Liver (tissue), 9 donors: ENCODE results near the gene FAM151A. TPM values are rescaled to one million over a fixed set of nuclear protein-coding genes. Genes with fewer than 3 reads are reported as not detected.

Experiments
- DNase-seq: peaks from one replicate; pipeline ENCODE4 v3.0.0-alpha.2; 2017; ENCODE audit warnings: low spot score
- H3K27ac ChIP-seq, 2 donors: one replicate each; pipeline ENCODE4 v1.7.0; 2013; ENCODE audit warnings: inconsistent platforms in 2 of 2, low read length in 2 of 2, control low read depth in 1 of 2, low read depth in 1 of 2, mild to moderate bottlenecking in 1 of 2
- H3K27me3 ChIP-seq, 4 donors: one replicate each; pipeline versions ENCODE4 v1.6.1 to v1.7.0; 2013; ENCODE audit warnings: low read length in 3 of 4, inconsistent platforms in 1 of 4, mild to moderate bottlenecking in 1 of 4, moderate library complexity in 1 of 4; ENCODE audit not compliant: control insufficient read depth in 4 of 4, insufficient read depth in 4 of 4
- H3K36me3 ChIP-seq, 4 donors: one replicate each; pipeline versions ENCODE4 v1.6.1 to v1.7.0; 2013; ENCODE audit warnings: low read length in 3 of 4, mild to moderate bottlenecking in 3 of 4, low read depth in 1 of 4, moderate library complexity in 1 of 4; ENCODE audit not compliant: control insufficient read depth in 4 of 4, insufficient read depth in 3 of 4
- H3K4me1 ChIP-seq, 4 donors: one replicate each; pipeline versions ENCODE4 v1.6.1 to v1.7.0; 2013; ENCODE audit warnings: low read length in 3 of 4, mild to moderate bottlenecking in 3 of 4, moderate library complexity in 1 of 4; ENCODE audit not compliant: control insufficient read depth in 4 of 4, insufficient read depth in 4 of 4
- H3K4me3 ChIP-seq, 3 donors: one replicate each; pipeline versions ENCODE4 v1.6.1 to v1.7.0; 2013; ENCODE audit warnings: low read length in 3 of 3, control low read depth in 1 of 3, low read depth in 1 of 3, mild to moderate bottlenecking in 1 of 3
- H3K9ac ChIP-seq, 2 donors: one replicate each; pipeline ENCODE4 v1.7.0; 2013; ENCODE audit warnings: low read length in 2 of 2, mild to moderate bottlenecking in 2 of 2, moderate library complexity in 2 of 2, control low read depth in 1 of 2, low read depth in 1 of 2
- H3K9me3 ChIP-seq, 4 donors: one replicate each; pipeline versions ENCODE4 v1.6.1 to v1.7.0; 2013; ENCODE audit warnings: low read length in 3 of 4; ENCODE audit not compliant: control insufficient read depth in 4 of 4
- FOXA1 ChIP-seq: IDR thresholded peaks from 2 replicates; pipeline ENCODE4 v1.6.1; 2016; ENCODE audit warnings: antibody characterized with exemption
- FOXA2 ChIP-seq: IDR thresholded peaks from 2 replicates; pipeline ENCODE4 v1.6.1; 2016; ENCODE audit warnings: antibody characterized with exemption
- GABPA ChIP-seq, 2 donors: IDR thresholded peaks in 1 of 2; conservative IDR thresholded peaks in 1 of 2; 2 replicates each; pipeline ENCODE4 v1.6.1; 2016; ENCODE audit warnings: antibody characterized with exemption in 2 of 2, mild to moderate bottlenecking in 1 of 2, moderate library complexity in 1 of 2
- HNF4A ChIP-seq, 2 donors: conservative IDR thresholded peaks; 2 replicates each; pipeline ENCODE4 v1.6.1; 2016; ENCODE audit warnings: antibody characterized with exemption in 2 of 2, mild to moderate bottlenecking in 2 of 2
- SP1 ChIP-seq: IDR thresholded peaks from 2 replicates; pipeline ENCODE4 v1.6.1; 2018; ENCODE audit warnings: antibody characterized with exemption, mild to moderate bottlenecking
- YY1 ChIP-seq: IDR thresholded peaks from 2 replicates; pipeline ENCODE4 v1.6.1; 2016; ENCODE audit warnings: antibody characterized with exemption, mild to moderate bottlenecking
- WGBS: extraction: QIAGEN DNeasy Blood & Tissue Kit; methylation state at CpG from one replicate; pipeline ENCODE4 v1.1.7; 2013; 5-methylcytosine and 5-hydroxymethylcytosine counted together
- polyA plus RNA-seq, 2 donors: library from polyadenylated mRNA; stranded (reverse) in 1 of 2; unstranded in 1 of 2; fragments of 200-250 nt in 1 of 2; fragments of >200 nt in 1 of 2; fragmentation: Nextera tagmentation in 1 of 2; extraction: Ambion mirVana in 1 of 2; gene quantifications; one replicate each; pipeline versions ENCODE4 v1.2.1 to v1.2.3, GENCODE V29; 2013 to 2015
- total RNA-seq, 2 donors: library from RNA; depleted of rRNA; stranded (reverse); fragments of >200 nt; gene quantifications; one replicate each; pipeline ENCODE4 v1.2.3, GENCODE V29; 2014
- TF ChIP-seq, protein P1 (sequence below): IDR thresholded peaks from 2 replicates; pipeline ENCODE4 v1.6.1; 2016; ENCODE audit warnings: antibody characterized with exemption, mild to moderate bottlenecking
- TF ChIP-seq, protein P2 (sequence below): IDR thresholded peaks from 2 replicates; pipeline ENCODE4 v1.6.1; 2016; ENCODE audit warnings: antibody characterized with exemption
- TF ChIP-seq, protein P3 (sequence below): IDR thresholded peaks from 2 replicates; pipeline ENCODE4 v1.6.1; 2016; ENCODE audit warnings: antibody characterized with exemption
- TF ChIP-seq, protein P4 (sequence below): fragments of 150-350 bp; IDR thresholded peaks from 2 replicates; pipeline ENCODE4 v1.5.1; 2017; ENCODE audit warnings: improper control_type of control experiment, low read depth, low read length; ENCODE audit not compliant: missing input control
- donor health status: healthy.
- donor health status: healthy.
- donor health status: healthy.
- donor health status: healthy.
- donor health status: healthy.

The FAM151A gene
- total and polyA plus RNA-seq, 4 donors: 1.5 to 25.1 (median 4.7) TPM

DNA sequence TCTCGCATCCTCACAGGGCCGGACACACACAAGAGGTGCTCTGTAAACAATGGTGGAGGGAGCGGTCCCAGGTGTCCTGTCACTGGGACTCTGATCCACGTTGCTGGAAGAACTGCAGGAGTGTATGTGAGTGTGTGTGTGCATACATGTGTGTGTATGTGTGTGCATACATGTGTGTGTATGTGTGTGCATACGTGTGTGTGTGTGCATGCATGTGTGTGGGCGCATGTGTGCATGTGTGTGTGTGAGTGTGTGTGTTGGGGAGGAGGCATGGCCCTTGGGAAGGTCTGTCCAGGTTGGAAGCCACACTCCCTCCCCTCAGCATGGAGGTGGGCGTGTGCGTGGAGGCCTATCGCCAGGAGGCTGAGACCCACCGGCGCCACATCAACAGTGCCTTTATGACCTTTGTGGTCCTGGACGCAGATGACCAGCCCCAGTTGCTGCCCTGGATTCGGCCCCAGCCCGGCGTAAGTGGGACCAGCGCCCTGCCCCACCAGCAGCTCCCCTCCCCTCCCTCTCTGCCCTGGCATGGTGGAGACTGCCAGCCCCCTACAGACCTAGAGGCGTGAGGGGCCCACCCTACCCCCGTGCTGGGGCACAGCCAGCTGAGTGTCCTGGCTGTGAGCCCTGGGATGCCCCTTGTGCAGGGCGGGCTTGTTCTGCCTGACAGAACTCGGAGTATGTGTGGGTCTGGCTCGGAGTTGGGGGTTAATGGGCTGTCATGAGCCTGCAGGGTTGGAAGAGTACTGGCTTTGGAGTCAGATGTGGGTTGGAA lies 22.2 kb downstream of the FAM151A start (continued):
- TF ChIP-seq, protein P1, sequence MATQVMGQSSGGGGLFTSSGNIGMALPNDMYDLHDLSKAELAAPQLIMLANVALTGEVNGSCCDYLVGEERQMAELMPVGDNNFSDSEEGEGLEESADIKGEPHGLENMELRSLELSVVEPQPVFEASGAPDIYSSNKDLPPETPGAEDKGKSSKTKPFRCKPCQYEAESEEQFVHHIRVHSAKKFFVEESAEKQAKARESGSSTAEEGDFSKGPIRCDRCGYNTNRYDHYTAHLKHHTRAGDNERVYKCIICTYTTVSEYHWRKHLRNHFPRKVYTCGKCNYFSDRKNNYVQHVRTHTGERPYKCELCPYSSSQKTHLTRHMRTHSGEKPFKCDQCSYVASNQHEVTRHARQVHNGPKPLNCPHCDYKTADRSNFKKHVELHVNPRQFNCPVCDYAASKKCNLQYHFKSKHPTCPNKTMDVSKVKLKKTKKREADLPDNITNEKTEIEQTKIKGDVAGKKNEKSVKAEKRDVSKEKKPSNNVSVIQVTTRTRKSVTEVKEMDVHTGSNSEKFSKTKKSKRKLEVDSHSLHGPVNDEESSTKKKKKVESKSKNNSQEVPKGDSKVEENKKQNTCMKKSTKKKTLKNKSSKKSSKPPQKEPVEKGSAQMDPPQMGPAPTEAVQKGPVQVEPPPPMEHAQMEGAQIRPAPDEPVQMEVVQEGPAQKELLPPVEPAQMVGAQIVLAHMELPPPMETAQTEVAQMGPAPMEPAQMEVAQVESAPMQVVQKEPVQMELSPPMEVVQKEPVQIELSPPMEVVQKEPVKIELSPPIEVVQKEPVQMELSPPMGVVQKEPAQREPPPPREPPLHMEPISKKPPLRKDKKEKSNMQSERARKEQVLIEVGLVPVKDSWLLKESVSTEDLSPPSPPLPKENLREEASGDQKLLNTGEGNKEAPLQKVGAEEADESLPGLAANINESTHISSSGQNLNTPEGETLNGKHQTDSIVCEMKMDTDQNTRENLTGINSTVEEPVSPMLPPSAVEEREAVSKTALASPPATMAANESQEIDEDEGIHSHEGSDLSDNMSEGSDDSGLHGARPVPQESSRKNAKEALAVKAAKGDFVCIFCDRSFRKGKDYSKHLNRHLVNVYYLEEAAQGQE: no peak
- no peak for TF ChIP-seq YY1
- TF ChIP-seq, protein P2, sequence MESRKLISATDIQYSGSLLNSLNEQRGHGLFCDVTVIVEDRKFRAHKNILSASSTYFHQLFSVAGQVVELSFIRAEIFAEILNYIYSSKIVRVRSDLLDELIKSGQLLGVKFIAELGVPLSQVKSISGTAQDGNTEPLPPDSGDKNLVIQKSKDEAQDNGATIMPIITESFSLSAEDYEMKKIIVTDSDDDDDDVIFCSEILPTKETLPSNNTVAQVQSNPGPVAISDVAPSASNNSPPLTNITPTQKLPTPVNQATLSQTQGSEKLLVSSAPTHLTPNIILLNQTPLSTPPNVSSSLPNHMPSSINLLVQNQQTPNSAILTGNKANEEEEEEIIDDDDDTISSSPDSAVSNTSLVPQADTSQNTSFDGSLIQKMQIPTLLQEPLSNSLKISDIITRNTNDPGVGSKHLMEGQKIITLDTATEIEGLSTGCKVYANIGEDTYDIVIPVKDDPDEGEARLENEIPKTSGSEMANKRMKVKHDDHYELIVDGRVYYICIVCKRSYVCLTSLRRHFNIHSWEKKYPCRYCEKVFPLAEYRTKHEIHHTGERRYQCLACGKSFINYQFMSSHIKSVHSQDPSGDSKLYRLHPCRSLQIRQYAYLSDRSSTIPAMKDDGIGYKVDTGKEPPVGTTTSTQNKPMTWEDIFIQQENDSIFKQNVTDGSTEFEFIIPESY: no peak

DNA sequence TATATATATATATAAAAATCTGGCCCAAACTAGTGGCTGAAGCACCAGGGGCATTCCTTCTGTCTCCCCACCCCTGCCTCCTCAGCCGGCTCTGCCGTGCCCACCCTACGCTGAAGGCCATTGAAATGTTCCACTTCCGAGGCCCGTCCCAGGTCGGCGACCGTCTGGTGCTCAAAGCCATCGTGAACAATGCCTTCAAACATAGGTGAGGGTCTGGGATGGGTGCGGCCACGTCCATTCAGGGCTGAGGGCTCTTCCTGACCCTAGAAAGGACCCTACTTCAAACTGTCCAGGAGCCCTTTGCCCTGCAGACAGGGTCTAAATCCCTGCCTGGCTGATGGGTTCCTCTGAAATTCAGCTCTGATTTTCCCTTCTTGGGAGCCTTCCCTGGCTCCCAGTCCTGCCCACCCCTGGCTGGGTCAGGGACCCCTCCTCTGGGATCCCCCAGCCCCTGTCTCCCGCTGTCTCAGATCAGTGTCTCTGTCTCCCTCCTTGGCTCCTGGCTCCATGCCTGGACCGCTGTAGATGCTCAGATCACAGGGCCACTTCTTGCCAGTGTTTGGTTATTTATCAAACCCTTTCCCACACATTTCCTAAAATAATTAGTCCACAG lies 24.0 kb downstream of the FAM151A start:
- 93% methylated on average over 13 of the region's 13 CpGs for WGBS
- no peaks in the 10 kb centered on the region for H3K27me3 ChIP-seq
- no peak overlapping the region for H3K27ac ChIP-seq
- H3K4me3 ChIP-seq: no peak overlapping the region
- H3K9ac ChIP-seq: no peak overlapping the region
- H3K4me1 ChIP-seq: no peaks in the 10 kb centered on the region
- DNase-seq: no peak
- TF ChIP-seq, protein P2: no peak
- TF ChIP-seq SP1 (no peak), HNF4A (conservative IDR thresholded peaks at IDR 0.05) (no peak), GABPA (IDR thresholded peaks at IDR 0.05 in 1 of 2, conservative IDR thresholded peaks at IDR 0.05 in 1 of 2) (no peak), FOXA1 (no peak), FOXA2 (no peak)
- TF ChIP-seq, protein P3, sequence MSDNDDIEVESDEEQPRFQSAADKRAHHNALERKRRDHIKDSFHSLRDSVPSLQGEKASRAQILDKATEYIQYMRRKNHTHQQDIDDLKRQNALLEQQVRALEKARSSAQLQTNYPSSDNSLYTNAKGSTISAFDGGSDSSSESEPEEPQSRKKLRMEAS: no peak
- TF ChIP-seq, protein P4, sequence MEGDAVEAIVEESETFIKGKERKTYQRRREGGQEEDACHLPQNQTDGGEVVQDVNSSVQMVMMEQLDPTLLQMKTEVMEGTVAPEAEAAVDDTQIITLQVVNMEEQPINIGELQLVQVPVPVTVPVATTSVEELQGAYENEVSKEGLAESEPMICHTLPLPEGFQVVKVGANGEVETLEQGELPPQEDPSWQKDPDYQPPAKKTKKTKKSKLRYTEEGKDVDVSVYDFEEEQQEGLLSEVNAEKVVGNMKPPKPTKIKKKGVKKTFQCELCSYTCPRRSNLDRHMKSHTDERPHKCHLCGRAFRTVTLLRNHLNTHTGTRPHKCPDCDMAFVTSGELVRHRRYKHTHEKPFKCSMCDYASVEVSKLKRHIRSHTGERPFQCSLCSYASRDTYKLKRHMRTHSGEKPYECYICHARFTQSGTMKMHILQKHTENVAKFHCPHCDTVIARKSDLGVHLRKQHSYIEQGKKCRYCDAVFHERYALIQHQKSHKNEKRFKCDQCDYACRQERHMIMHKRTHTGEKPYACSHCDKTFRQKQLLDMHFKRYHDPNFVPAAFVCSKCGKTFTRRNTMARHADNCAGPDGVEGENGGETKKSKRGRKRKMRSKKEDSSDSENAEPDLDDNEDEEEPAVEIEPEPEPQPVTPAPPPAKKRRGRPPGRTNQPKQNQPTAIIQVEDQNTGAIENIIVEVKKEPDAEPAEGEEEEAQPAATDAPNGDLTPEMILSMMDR: no peak
- no peaks in the 10 kb centered on the region for H3K9me3 ChIP-seq
- H3K36me3 ChIP-seq: no peaks in the 10 kb centered on the region
